ENCODE data around the gene GABRA5.
"Not testable (repeated sequence)": the region's sequence is repeated elsewhere in the genome, so short reads cannot be mapped to it uniquely, and the experiment has no call there.

The GABRA5 gene

GRCh38 chr15:26866298-26867199 lies at the start of gene GABRA5:
Gene GABRA5, plus strand, starts transcription at chr15:26867062. Its CDS starts 2,187 bp downstream, at chr15:26869249.
- no peak for DNase-seq

GRCh38 chr15:26831191-26831590 lies 35.7 kb upstream of the GABRA5 start:
- not testable (repeated sequence) for DNase-seq

GRCh38 chr15:26831951-26832350 lies 34.9 kb upstream of the GABRA5 start:
- no peak for DNase-seq

- no peak for DNase-seq
Measured at GRCh38 chr15:26838742-26839460, 28.0 kb upstream of the GABRA5 start.

- DNase-seq: no peak
Measured at GRCh38 chr15:26841514-26841913, 25.3 kb upstream of the GABRA5 start.

GRCh38 chr15:26841941-26842340 lies 24.9 kb upstream of the GABRA5 start:
- DNase-seq: no peak

- DNase-seq: no peak
Measured at GRCh38 chr15:26842391-26842790, 24.5 kb upstream of the GABRA5 start.

- DNase-seq: no peak
Measured at GRCh38 chr15:26844901-26845300, 22.0 kb upstream of the GABRA5 start.

GRCh38 chr15:26848498-26848897 lies 18.4 kb upstream of the GABRA5 start:
- no peak for DNase-seq

GRCh38 chr15:26850161-26850560 lies 16.7 kb upstream of the GABRA5 start:
- DNase-seq: no peak

- DNase-seq: no peak
Measured at GRCh38 chr15:26852980-26853379, 13.9 kb upstream of the GABRA5 start.

- DNase-seq: no peak
Measured at GRCh38 chr15:26854435-26854834, 12.4 kb upstream of the GABRA5 start.

- DNase-seq: no peak
Measured at GRCh38 chr15:26864664-26865191, 2.1 kb upstream of the GABRA5 start.

- no peak for DNase-seq
Measured at GRCh38 chr15:26867200-26868007, 542 bp downstream of the GABRA5 start.

GRCh38 chr15:26868029-26868685 lies 1.3 kb downstream of the GABRA5 start:
- no peak for DNase-seq

- DNase-seq: no peak
Measured at GRCh38 chr15:26869628-26870027, 2.8 kb downstream of the GABRA5 start.

- no peak for DNase-seq
Measured at GRCh38 chr15:26870346-26870745, 3.5 kb downstream of the GABRA5 start.

- DNase-seq: no peak
Measured at GRCh38 chr15:26872206-26872605, 5.3 kb downstream of the GABRA5 start.

GRCh38 chr15:26873846-26874245 lies 7.0 kb downstream of the GABRA5 start:
- no peak for DNase-seq

- DNase-seq: no peak
Measured at GRCh38 chr15:26874774-26875475, 8.1 kb downstream of the GABRA5 start.

GRCh38 chr15:26875476-26875850 lies 8.6 kb downstream of the GABRA5 start:
- DNase-seq: no peak

- DNase-seq: no peak
Measured at GRCh38 chr15:26877831-26878230, 11.0 kb downstream of the GABRA5 start.

Data from amniotic stem cell (primary cell).